ENCODE results near the gene GP9. TPM values are rescaled to one million over a fixed set of nuclear protein-coding genes. Genes with fewer than 3 reads are reported as not detected.
A peak's percentile ranks its signal among the peaks of the same experiment; 100 is the strongest.

GP9 gene
- total RNA-seq, 4 donors from 2014 or later, result not detected

- no peak for DNase-seq
- Histone ChIP-seq H3K27ac (no peak overlapping the region), H3K36me3 (no peaks in the 10 kb centered on the region), H3K27me3 (no peaks in the 10 kb centered on the region), H3K4me1 (peaks cover 0 to 20% (median 16%) of the 10 kb centered on the region in 4 donors), H3K4me3 (no peak overlapping the region), H3K9me3 (no peaks in the 10 kb centered on the region)
- TF ChIP-seq CTCF (IDR thresholded peaks at IDR 0.05) (no peak), POLR2A (IDR thresholded peaks at IDR 0.05) (no peak)
Measured at GRCh38 chr3:129019266-129019665, 41.3 kb upstream of the GP9 start.

- Histone ChIP-seq H3K4me3 (no peak overlapping the region), H3K9me3 (no peaks in the 10 kb centered on the region), H3K4me1 (peaks cover 0 to 26% (median 13%) of the 10 kb centered on the region in 4 donors), H3K27ac (peak overlapping the region in 3 of 4 donors; percentile 47 to 70 (median 54)), H3K36me3 (no peaks in the 10 kb centered on the region), H3K27me3 (no peaks in the 10 kb centered on the region)
- TF ChIP-seq POLR2A (IDR thresholded peaks at IDR 0.05), result no peak
- TF ChIP-seq CTCF (IDR thresholded peaks at IDR 0.05), result no peak
- DNase-seq, result no peak
Measured at GRCh38 chr3:129020691-129021090, 39.9 kb upstream of the GP9 start.

- no peak for DNase-seq
- TF ChIP-seq CTCF (IDR thresholded peaks at IDR 0.05) (no peak), POLR2A (IDR thresholded peaks at IDR 0.05) (no peak)
- Histone ChIP-seq H3K27me3 (no peaks in the 10 kb centered on the region), H3K36me3 (no peaks in the 10 kb centered on the region), H3K27ac (peak overlapping the region in 3 of 4 donors; percentile 47 to 70 (median 68)), H3K4me1 (peaks cover 0 to 26% (median 9%) of the 10 kb centered on the region in 4 donors), H3K9me3 (no peaks in the 10 kb centered on the region), H3K4me3 (no peak overlapping the region)
Measured at GRCh38 chr3:129021140-129021551, 39.4 kb upstream of the GP9 start.

- no peaks in the 10 kb centered on the region for H3K36me3 ChIP-seq
- no peaks in the 10 kb centered on the region for H3K9me3 ChIP-seq
- no peak overlapping the region for H3K4me3 ChIP-seq
- no peaks in the 10 kb centered on the region for H3K27me3 ChIP-seq
- peaks cover 0 to 28% (median 7%) of the 10 kb centered on the region in 4 donors for H3K4me1 ChIP-seq
- peak in 2 of 3 donors; percentile 33 to 74 for DNase-seq
- peak overlapping the region; percentile 9 to 70 (median 48) for H3K27ac ChIP-seq
- TF ChIP-seq CTCF (IDR thresholded peaks at IDR 0.05) (no peak), POLR2A (IDR thresholded peaks at IDR 0.05) (no peak)
Measured at GRCh38 chr3:129022114-129023007, 38.2 kb upstream of the GP9 start.

GRCh38 chr3:129023008-129023358 lies 37.6 kb upstream of the GP9 start:
- peaks cover 0 to 29% (median 7%) of the 10 kb centered on the region in 4 donors for H3K4me1 ChIP-seq
- H3K27me3 ChIP-seq, result no peaks in the 10 kb centered on the region
- TF ChIP-seq POLR2A (IDR thresholded peaks at IDR 0.05) (no peak), CTCF (IDR thresholded peaks at IDR 0.05) (no peak)
- H3K9me3 ChIP-seq, result no peaks in the 10 kb centered on the region
- no peak for DNase-seq
- no peaks in the 10 kb centered on the region for H3K36me3 ChIP-seq
- H3K4me3 ChIP-seq, result no peak overlapping the region
- H3K27ac ChIP-seq, result peak overlapping the region; percentile 9 to 70 (median 48)
